IPS-20b (cell line): ENCODE results near the gene MARK3.

ENCODE experiments used
- H3K27ac ChIP-seq: one replicate; pipeline ENCODE4 v1.5.1; 2013; ENCODE audit warnings: low read length
- H3K27me3 ChIP-seq: 2 replicates; pipeline ENCODE4 v1.6.1; 2013; ENCODE audit warnings: mild to moderate bottlenecking, low read length, inconsistent platforms; ENCODE audit not compliant: insufficient read depth
- H3K36me3 ChIP-seq: 2 replicates; pipeline ENCODE4 v1.6.1; 2013; ENCODE audit warnings: low read depth, mild to moderate bottlenecking, inconsistent platforms, low read length, moderate library complexity; ENCODE audit not compliant: insufficient read depth
- H3K4me1 ChIP-seq: 2 replicates; pipeline ENCODE4 v1.6.1; 2013; ENCODE audit warnings: mild to moderate bottlenecking, control low read depth, inconsistent platforms, low read length, moderate library complexity; ENCODE audit not compliant: insufficient read depth
- H3K4me3 ChIP-seq: 2 replicates; pipeline ENCODE4 v1.5.1; 2013; ENCODE audit warnings: mild to moderate bottlenecking, low read length, inconsistent platforms
- H3K9ac ChIP-seq: 2 replicates; pipeline ENCODE4 v1.6.1; 2013; ENCODE audit warnings: low read depth, mild to moderate bottlenecking, inconsistent platforms, low read length, moderate library complexity
- H3K9me3 ChIP-seq: 2 replicates; pipeline ENCODE4 v1.6.1; 2013; ENCODE audit warnings: mild to moderate bottlenecking, low read depth, low read length, inconsistent platforms; ENCODE audit not compliant: insufficient read depth

Gene MARK3

GRCh38 chr14:103547941-103548462, 162.8 kb downstream of the MARK3 start:
- Histone ChIP-seq H3K4me1 (peaks cover 8% of the 10 kb centered on the region; the same call in 1 of the 2 replicates), H3K36me3 (no peaks in the 10 kb centered on the region), H3K27ac (no peak overlapping the region)

GRCh38 chr14:103548463-103549351, 163.5 kb downstream of the MARK3 start:
- H3K4me3 ChIP-seq = no peak overlapping the region
- no peaks in the 10 kb centered on the region for H3K27me3 ChIP-seq
- H3K27ac ChIP-seq = no peak overlapping the region
- no peaks in the 10 kb centered on the region for H3K9me3 ChIP-seq
- no peaks in the 10 kb centered on the region for H3K36me3 ChIP-seq
- no peak overlapping the region for H3K9ac ChIP-seq
- H3K4me1 ChIP-seq = peaks cover 1% of the 10 kb centered on the region; the same call in 1 of the 2 replicates

More at GRCh38 chr14:103547941-103548462, 162.8 kb downstream of the MARK3 start:
- H3K4me3 ChIP-seq = no peak overlapping the region
- H3K9me3 ChIP-seq = no peaks in the 10 kb centered on the region
- no peak overlapping the region for H3K9ac ChIP-seq
- no peaks in the 10 kb centered on the region for H3K27me3 ChIP-seq

- H3K9ac ChIP-seq = no peak overlapping the region
- H3K4me1 ChIP-seq = no peaks in the 10 kb centered on the region
- no peaks in the 10 kb centered on the region for H3K27me3 ChIP-seq
- no peak overlapping the region for H3K27ac ChIP-seq
- no peaks in the 10 kb centered on the region for H3K9me3 ChIP-seq
- no peaks in the 10 kb centered on the region for H3K36me3 ChIP-seq
- no peak overlapping the region for H3K4me3 ChIP-seq
Observed at GRCh38 chr14:103549361-103550311, 164.4 kb downstream of the MARK3 start.

GRCh38 chr14:103550451-103551337, 165.5 kb downstream of the MARK3 start:
- Histone ChIP-seq H3K9me3 (no peaks in the 10 kb centered on the region), H3K27me3 (no peaks in the 10 kb centered on the region), H3K36me3 (no peaks in the 10 kb centered on the region), H3K9ac (no peak overlapping the region), H3K4me1 (no peaks in the 10 kb centered on the region), H3K4me3 (no peak overlapping the region), H3K27ac (no peak overlapping the region)

GRCh38 chr14:103551338-103551762, 166.1 kb downstream of the MARK3 start:
- Histone ChIP-seq H3K4me3 (no peak overlapping the region), H3K27me3 (no peaks in the 10 kb centered on the region), H3K9ac (no peak overlapping the region), H3K36me3 (no peaks in the 10 kb centered on the region), H3K27ac (no peak overlapping the region), H3K9me3 (no peaks in the 10 kb centered on the region), H3K4me1 (no peaks in the 10 kb centered on the region)

GRCh38 chr14:103552011-103552845, 167.0 kb downstream of the MARK3 start:
- Histone ChIP-seq H3K36me3 (no peaks in the 10 kb centered on the region), H3K4me1 (no peaks in the 10 kb centered on the region), H3K9me3 (no peaks in the 10 kb centered on the region), H3K27me3 (no peaks in the 10 kb centered on the region), H3K9ac (no peak overlapping the region), H3K27ac (no peak overlapping the region), H3K4me3 (no peak overlapping the region)

GRCh38 chr14:103552846-103553210, 167.6 kb downstream of the MARK3 start:
- H3K4me3 ChIP-seq = no peak overlapping the region
- H3K9me3 ChIP-seq = no peaks in the 10 kb centered on the region
- H3K27me3 ChIP-seq = no peaks in the 10 kb centered on the region
- H3K27ac ChIP-seq = no peak overlapping the region
- H3K36me3 ChIP-seq = no peaks in the 10 kb centered on the region
- no peaks in the 10 kb centered on the region for H3K4me1 ChIP-seq
- H3K9ac ChIP-seq = no peak overlapping the region
